Measurements from ENCODE around the gene NUMBL.

- no peak for TF ChIP-seq POLR2A (IDR thresholded peaks at IDR 0.05)
- TF ChIP-seq CTCF (IDR thresholded peaks at IDR 0.05) = no peak
These were observed 69.2 kb downstream of the NUMBL start for GRCh38 chr19:40621283-40621682.

Data from right lobe of liver (tissue), 4 donors.